Stomach (tissue), 9 donors: ENCODE measurements around the gene PTGES3L. TPM values are rescaled to one million over a fixed set of nuclear protein-coding genes. Genes with fewer than 3 reads are reported as not detected.

Source experiments
- DNase-seq, 2 donors: peaks; one replicate each; pipeline versions ENCODE4 v3.0.0 to v3.0.0-alpha.2; 2013 to 2019
- H3K27ac ChIP-seq, 5 donors: fragments of 200-600 bp in 4 of 5; sonication (generic) in 4 of 5; one replicate each; pipeline ENCODE4 v1.5.1; 2013 to 2019; ENCODE audit warnings: mild to moderate bottlenecking in 1 of 5, moderate library complexity in 1 of 5
- H3K27me3 ChIP-seq, 3 donors: fragments of 200-600 bp; sonication (generic); one replicate each; pipeline ENCODE4 v1.5.1; 2017 to 2019; ENCODE audit warnings: mixed run types in 1 of 3
- H3K36me3 ChIP-seq, 4 donors: fragments of 200-600 bp; sonication (generic); 1 replicate in 3 of 4; 2 replicates in 1 of 4; pipeline ENCODE4 v1.5.1; 2016 to 2019
- H3K4me1 ChIP-seq, 4 donors: fragments of 200-600 bp; sonication (generic); one replicate each; pipeline ENCODE4 v1.5.1; 2016 to 2019
- H3K4me3 ChIP-seq, 4 donors: fragments of 200-600 bp; sonication (generic) in 3 of 4; one replicate each; pipeline ENCODE4 v1.5.1; 2016 to 2019; ENCODE audit warnings: mild to moderate bottlenecking in 1 of 4
- H3K9me3 ChIP-seq, 4 donors: fragments of 200-600 bp; sonication (generic); one replicate each; pipeline ENCODE4 v1.5.1; 2016 to 2019
- CTCF ChIP-seq, 7 experiments: fragments of 450-650 bp in 4 of 7; fragments of 200-600 bp in 3 of 7; sonication (generic) in 3 of 7; IDR thresholded peaks; one replicate each; pipeline ENCODE4 v1.5.1; 2016 to 2019; ENCODE audit warnings: antibody characterized with exemption in 7 of 7, control low read depth in 2 of 7, mild to moderate bottlenecking in 1 of 7
- EP300 ChIP-seq: sonication (generic); formaldehyde crosslinking; IDR thresholded peaks from one replicate; pipeline ENCODE4 v1.6.1; 2017; ENCODE audit warnings: antibody characterized with exemption
- POLR2A ChIP-seq, 4 donors: fragments of 450-650 bp; IDR thresholded peaks; one replicate each; pipeline ENCODE4 v1.6.1; 2016; ENCODE audit warnings: antibody characterized with exemption in 4 of 4, control low read depth in 2 of 4, mild to moderate bottlenecking in 1 of 4, moderate library complexity in 1 of 4
- POLR2AphosphoS5 ChIP-seq, 3 donors: sonication (generic); formaldehyde crosslinking; IDR thresholded peaks; one replicate each; pipeline ENCODE4 v1.6.1; 2016; ENCODE audit warnings: antibody characterized with exemption in 3 of 3
- WGBS, 5 donors: extraction: QIAGEN DNeasy Blood & Tissue Kit in 3 of 5; methylation state at CpG; one replicate each; pipeline versions ENCODE4 v1.1.5 to v1.1.7; 2013 to 2018; 5-methylcytosine and 5-hydroxymethylcytosine counted together
- intact Hi-C: fragments of 100-400 bp; cut with DNase I; formaldehyde crosslinking; loops from one replicate; pipeline ENCODE4 v1.15.1; 2023; ENCODE audit warnings: low total_unique reads
- polyA plus RNA-seq, 3 donors: library from polyadenylated mRNA; stranded (reverse); fragments of 200-250 nt; gene quantifications; one replicate each; pipeline ENCODE4 v1.2.3, GENCODE V29; 2013
- total RNA-seq, 5 donors: library from RNA; depleted of rRNA; stranded (reverse); fragments of >200 nt; gene quantifications; one replicate each; pipeline versions ENCODE4 v1.1.0 to v1.2.3, GENCODE V29; 2014 to 2016
- donor health status: healthy with polysubstance abuse.
- donor health status: Bipolar disorder and iron deficiency.
- donor health status: healthy.

The PTGES3L gene
- total and polyA plus RNA-seq, 8 donors = 1.3 to 9.8 (median 3.6) TPM; not detected in 3

- H3K27ac ChIP-seq = peak overlapping the region in 1 of 5 donors; percentile 84
- WGBS, 5 donors = 58 to 73% (median 68%) methylated on average over 5 of the region's 5 CpGs
- DNase-seq = no peak
Measured at GRCh38 chr17:43026595-43026994, 46.7 kb upstream of the PTGES3L start.

GRCh38 chr17:43025766-43026537, 46.1 kb upstream of the PTGES3L start:
- WGBS, 5 donors = 50 to 63% (median 60%) methylated on average over 14 to 16 of the region's 16 CpGs
- Histone ChIP-seq H3K4me1 (peaks cover 13 to 34% (median 27%) of the 10 kb centered on the region in 4 donors), H3K36me3 (no peaks in the 10 kb centered on the region), H3K27ac (peak overlapping the region in 3 of 5 donors; percentile 4 to 84 (median 69)), H3K9me3 (no peaks in the 10 kb centered on the region), H3K27me3 (no peaks in the 10 kb centered on the region), H3K4me3 (peak overlapping the region in 2 of 4 donors; percentile 49 to 59)
- DNase-seq = no peak
- TF ChIP-seq POLR2A (IDR thresholded peaks at IDR 0.05) (no peak), EP300 (no peak), CTCF (IDR thresholded peaks at IDR 0.05) (no peak), POLR2AphosphoS5 (IDR thresholded peaks at IDR 0.05) (no peak)
- intact Hi-C loops = loop anchor here (10.0 kb wide), 1 partner anchor 99 kb away; the partner anchor contains the start of gene BRCA1

More at GRCh38 chr17:43026595-43026994, 46.7 kb upstream of the PTGES3L start:
- intact Hi-C loops = loop anchor here (10.0 kb wide), 1 partner anchor 98 kb away; the partner anchor contains the start of gene BRCA1
- Histone ChIP-seq H3K9me3 (no peaks in the 10 kb centered on the region), H3K27me3 (no peaks in the 10 kb centered on the region), H3K4me1 (peaks cover 9 to 28% (median 22%) of the 10 kb centered on the region in 4 donors), H3K4me3 (no peak overlapping the region), H3K36me3 (no peaks in the 10 kb centered on the region)
- no peak for TF ChIP-seq CTCF (IDR thresholded peaks at IDR 0.05)
- TF ChIP-seq POLR2A (IDR thresholded peaks at IDR 0.05) = no peak
- TF ChIP-seq EP300 = no peak
- TF ChIP-seq POLR2AphosphoS5 (IDR thresholded peaks at IDR 0.05) = no peak

- intact Hi-C loops = loop anchor here (10.0 kb wide), 1 partner anchor 100 kb away; the partner anchor contains the start of gene BRCA1
- peak overlapping the region in 3 of 5 donors; percentile 42 to 84 (median 69) for H3K27ac ChIP-seq
- peak overlapping the region; percentile 49 to 59 (median 52) for H3K4me3 ChIP-seq
- no peaks in the 10 kb centered on the region for H3K36me3 ChIP-seq
- H3K9me3 ChIP-seq = no peaks in the 10 kb centered on the region
- TF ChIP-seq CTCF (IDR thresholded peaks at IDR 0.05) (no peak), POLR2A (IDR thresholded peaks at IDR 0.05) (no peak), POLR2AphosphoS5 (IDR thresholded peaks at IDR 0.05) (no peak), EP300 (no peak)
- no peaks in the 10 kb centered on the region for H3K27me3 ChIP-seq
- no peak for DNase-seq
- 4 to 12% (median 8%) methylated on average over 22 to 27 of the region's 27 CpGs for WGBS, 5 donors
- H3K4me1 ChIP-seq = peaks cover 17 to 39% (median 33%) of the 10 kb centered on the region in 4 donors
Measured at GRCh38 chr17:43025290-43025657, 45.4 kb upstream of the PTGES3L start.

GRCh38 chr17:43024407-43025289, 44.8 kb upstream of the PTGES3L start, which contains the start of gene RND2:
Gene RND2, plus strand, starts transcription at chr17:43025231. Its CDS starts 117 bp downstream, at chr17:43025348.
- intact Hi-C loops = loop anchor here (10.0 kb wide), 1 partner anchor 100 kb away; the partner anchor contains the start of gene BRCA1
- Histone ChIP-seq H3K27me3 (no peaks in the 10 kb centered on the region), H3K9me3 (no peaks in the 10 kb centered on the region), H3K27ac (peak within 1 kb of the TSS; percentile 49 to 84 (median 71)), H3K36me3 (no peaks in the 10 kb centered on the region), H3K4me3 (peak within 1 kb of the TSS; percentile 49 to 59 (median 52)), H3K4me1 (peaks cover 24 to 46% (median 39%) of the 10 kb centered on the region in 4 donors)
- TF ChIP-seq CTCF (IDR thresholded peaks at IDR 0.05) (peak in 5 of 7 experiments; percentile 33 to 71 (median 60)), POLR2A (IDR thresholded peaks at IDR 0.05) (no peak), POLR2AphosphoS5 (IDR thresholded peaks at IDR 0.05) (peak in 2 of 3 donors; percentile 27 to 45), EP300 (no peak)
- DNase-seq = peak; percentile 76 to 97
- WGBS, 5 donors = 0 to 1% (median 1%) methylated on average over 17 to 61 of the region's 61 CpGs
